Glutamatergic neuron (in vitro differentiated cells): ENCODE measurements around the gene MAPK8IP2. TPM values are rescaled to one million over a fixed set of nuclear protein-coding genes. Genes with fewer than 3 reads are reported as not detected.

ENCODE experiments used
- DNase-seq: peaks from one replicate; pipeline ENCODE4 v3.0.0; 2022
- H3K27ac Mint-ChIP-seq: one replicate; pipeline ENCODE4 v1.8.0; 2020; ENCODE audit warnings: mild to moderate bottlenecking, mixed read lengths, inconsistent platforms; ENCODE audit not compliant: unreplicated experiment
- H3K27me3 Mint-ChIP-seq: one replicate; pipeline ENCODE4 v1.8.0; 2020; ENCODE audit warnings: mild to moderate bottlenecking, moderate library complexity, mixed read lengths, inconsistent platforms; ENCODE audit not compliant: unreplicated experiment
- H3K36me3 Mint-ChIP-seq: one replicate; pipeline ENCODE4 v1.8.0; 2020; ENCODE audit warnings: mild to moderate bottlenecking, mixed read lengths, inconsistent platforms; ENCODE audit not compliant: unreplicated experiment
- H3K4me1 Mint-ChIP-seq: one replicate; pipeline ENCODE4 v1.8.0; 2020; ENCODE audit warnings: mild to moderate bottlenecking, low read depth, mixed read lengths, inconsistent platforms; ENCODE audit not compliant: unreplicated experiment
- H3K4me3 Mint-ChIP-seq: one replicate; pipeline ENCODE4 v1.8.0; 2020; ENCODE audit warnings: mild to moderate bottlenecking, mixed read lengths, inconsistent platforms; ENCODE audit not compliant: unreplicated experiment
- H3K9me3 Mint-ChIP-seq: one replicate; pipeline ENCODE4 v1.8.0; 2020; ENCODE audit warnings: mild to moderate bottlenecking, moderate library complexity, mixed read lengths, inconsistent platforms; ENCODE audit not compliant: unreplicated experiment
- total RNA-seq: library from RNA; stranded (reverse); fragmentation: NEBNext Ultra II Directional; extraction: Animal tissue kit (Norgen Biotek cat#: 25700); gene quantifications from one replicate; pipeline ENCODE4 v1.2.1, GENCODE V29; 2021; ENCODE audit not compliant: unreplicated experiment
- TF ChIP-seq, protein P1 (sequence below): fragments of 200-600 bp; sonication (generic); IDR thresholded peaks from one replicate; pipeline ENCODE4 v1.5.0; 2021; ENCODE audit not compliant: partially characterized antibody, unreplicated experiment

MAPK8IP2 gene
- total RNA-seq, 1 donor from 2014 or later = 143 TPM

DNA sequence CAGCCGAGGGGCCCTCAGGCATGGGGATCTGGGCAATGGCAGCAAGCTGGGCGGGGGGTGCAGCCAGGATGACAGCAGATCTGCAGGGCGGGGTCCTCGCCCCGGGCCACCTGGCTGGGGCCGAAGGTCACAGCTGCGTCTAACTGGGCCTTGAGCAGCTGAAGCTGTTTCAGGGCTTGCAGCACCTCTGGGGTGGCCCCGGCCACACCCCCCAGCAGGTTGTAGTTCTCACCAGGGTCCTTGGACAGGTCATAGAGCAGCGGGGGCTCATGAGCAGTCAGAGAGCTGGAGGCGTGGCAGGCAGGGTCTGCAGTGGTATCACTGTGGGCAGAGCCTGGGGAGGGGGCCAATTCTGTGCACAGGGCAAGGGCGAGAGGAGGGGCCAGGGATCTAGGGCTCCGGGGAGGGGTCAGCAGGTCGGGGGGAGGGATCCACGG, 24.6 kb downstream of the MAPK8IP2 start:
- peaks cover 16% of the 10 kb centered on the region for H3K4me1 Mint-ChIP-seq
- no peak overlapping the region for H3K4me3 Mint-ChIP-seq
- no peak overlapping the region for H3K27ac Mint-ChIP-seq
- peaks cover 2% of the 10 kb centered on the region for H3K9me3 Mint-ChIP-seq
- no peaks in the 10 kb centered on the region for H3K36me3 Mint-ChIP-seq
- DNase-seq = no peak
- H3K27me3 Mint-ChIP-seq = peaks cover 13% of the 10 kb centered on the region
- TF ChIP-seq, protein P1, sequence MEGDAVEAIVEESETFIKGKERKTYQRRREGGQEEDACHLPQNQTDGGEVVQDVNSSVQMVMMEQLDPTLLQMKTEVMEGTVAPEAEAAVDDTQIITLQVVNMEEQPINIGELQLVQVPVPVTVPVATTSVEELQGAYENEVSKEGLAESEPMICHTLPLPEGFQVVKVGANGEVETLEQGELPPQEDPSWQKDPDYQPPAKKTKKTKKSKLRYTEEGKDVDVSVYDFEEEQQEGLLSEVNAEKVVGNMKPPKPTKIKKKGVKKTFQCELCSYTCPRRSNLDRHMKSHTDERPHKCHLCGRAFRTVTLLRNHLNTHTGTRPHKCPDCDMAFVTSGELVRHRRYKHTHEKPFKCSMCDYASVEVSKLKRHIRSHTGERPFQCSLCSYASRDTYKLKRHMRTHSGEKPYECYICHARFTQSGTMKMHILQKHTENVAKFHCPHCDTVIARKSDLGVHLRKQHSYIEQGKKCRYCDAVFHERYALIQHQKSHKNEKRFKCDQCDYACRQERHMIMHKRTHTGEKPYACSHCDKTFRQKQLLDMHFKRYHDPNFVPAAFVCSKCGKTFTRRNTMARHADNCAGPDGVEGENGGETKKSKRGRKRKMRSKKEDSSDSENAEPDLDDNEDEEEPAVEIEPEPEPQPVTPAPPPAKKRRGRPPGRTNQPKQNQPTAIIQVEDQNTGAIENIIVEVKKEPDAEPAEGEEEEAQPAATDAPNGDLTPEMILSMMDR = no peak

DNA sequence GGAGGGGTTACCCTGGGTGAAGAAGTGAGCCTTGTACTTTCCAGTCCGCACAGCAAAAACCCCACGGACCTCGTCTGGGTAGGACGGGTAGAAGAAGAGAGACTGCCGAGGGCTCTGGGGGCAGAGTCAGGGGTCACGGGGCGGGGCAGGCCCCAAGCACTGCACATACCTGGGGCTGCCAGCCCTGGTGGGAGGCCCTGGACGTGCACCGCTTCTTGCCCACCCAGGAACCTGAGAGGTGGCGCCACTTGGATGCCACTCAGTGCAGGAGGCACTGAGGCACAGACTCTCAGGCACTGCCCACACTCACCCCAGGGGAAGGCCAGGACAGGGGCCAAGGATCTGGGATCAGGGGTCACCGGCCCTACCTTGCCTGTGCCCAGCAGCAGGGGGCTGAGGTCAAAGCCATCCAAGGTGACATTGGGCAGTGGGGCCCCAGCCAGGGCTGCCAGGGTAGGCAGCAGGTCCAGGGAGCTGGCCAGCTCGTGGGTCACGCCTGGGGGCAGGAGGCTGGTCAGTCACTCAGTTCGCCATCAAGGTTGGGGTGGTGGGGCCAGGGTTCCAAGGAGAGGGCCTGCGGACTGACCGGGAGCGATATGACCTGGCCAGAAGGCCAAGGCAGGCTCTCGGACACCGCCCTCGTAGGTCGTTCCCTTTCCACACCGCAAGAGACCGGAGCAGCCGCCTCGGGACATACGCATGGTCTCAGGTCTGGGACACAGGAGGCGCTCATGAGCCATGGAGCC, 25.1 kb downstream of the MAPK8IP2 start:
- no peak for DNase-seq

DNA sequence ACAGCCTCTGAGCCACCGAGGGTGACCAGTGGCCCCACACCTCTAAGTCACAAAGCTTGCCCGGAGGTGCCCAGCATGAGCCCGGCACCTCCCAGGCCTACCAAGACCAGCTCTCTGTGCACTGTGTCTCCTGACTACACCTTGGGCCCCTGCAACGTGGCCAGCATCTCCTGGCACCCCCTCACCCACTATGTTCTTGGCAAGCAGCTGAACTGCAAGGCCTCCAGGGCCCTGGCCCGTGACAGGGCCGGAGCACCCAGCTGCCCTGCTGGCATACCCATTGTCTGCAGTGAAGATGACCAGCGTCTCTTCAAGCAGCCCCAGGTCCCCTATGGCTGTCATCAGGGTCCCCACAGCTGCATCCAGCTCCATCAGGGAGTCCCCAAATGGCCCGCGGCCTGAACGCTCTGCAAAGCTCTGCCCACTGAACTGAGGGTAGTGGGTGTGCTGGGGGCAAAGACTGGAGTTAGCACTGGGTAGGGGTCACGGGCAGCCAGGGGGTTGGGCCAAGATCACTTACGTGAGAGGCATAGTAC, 25.8 kb downstream of the MAPK8IP2 start:
- Mint-ChIP-seq H3K36me3 (no peaks in the 10 kb centered on the region), H3K4me3 (peak overlapping the region; percentile 61), H3K27me3 (peaks cover 13% of the 10 kb centered on the region), H3K27ac (no peak overlapping the region), H3K9me3 (peaks cover 2% of the 10 kb centered on the region), H3K4me1 (peaks cover 18% of the 10 kb centered on the region)
- TF ChIP-seq, protein P1 = no peak
- DNase-seq = no peak

More for the DNA sequence above, 25.1 kb downstream of the MAPK8IP2 start:
- Mint-ChIP-seq H3K27ac (no peak overlapping the region), H3K4me3 (no peak overlapping the region), H3K4me1 (peaks cover 18% of the 10 kb centered on the region), H3K27me3 (peaks cover 13% of the 10 kb centered on the region), H3K9me3 (peaks cover 2% of the 10 kb centered on the region), H3K36me3 (no peaks in the 10 kb centered on the region)
- TF ChIP-seq, protein P1 = no peak

DNA sequence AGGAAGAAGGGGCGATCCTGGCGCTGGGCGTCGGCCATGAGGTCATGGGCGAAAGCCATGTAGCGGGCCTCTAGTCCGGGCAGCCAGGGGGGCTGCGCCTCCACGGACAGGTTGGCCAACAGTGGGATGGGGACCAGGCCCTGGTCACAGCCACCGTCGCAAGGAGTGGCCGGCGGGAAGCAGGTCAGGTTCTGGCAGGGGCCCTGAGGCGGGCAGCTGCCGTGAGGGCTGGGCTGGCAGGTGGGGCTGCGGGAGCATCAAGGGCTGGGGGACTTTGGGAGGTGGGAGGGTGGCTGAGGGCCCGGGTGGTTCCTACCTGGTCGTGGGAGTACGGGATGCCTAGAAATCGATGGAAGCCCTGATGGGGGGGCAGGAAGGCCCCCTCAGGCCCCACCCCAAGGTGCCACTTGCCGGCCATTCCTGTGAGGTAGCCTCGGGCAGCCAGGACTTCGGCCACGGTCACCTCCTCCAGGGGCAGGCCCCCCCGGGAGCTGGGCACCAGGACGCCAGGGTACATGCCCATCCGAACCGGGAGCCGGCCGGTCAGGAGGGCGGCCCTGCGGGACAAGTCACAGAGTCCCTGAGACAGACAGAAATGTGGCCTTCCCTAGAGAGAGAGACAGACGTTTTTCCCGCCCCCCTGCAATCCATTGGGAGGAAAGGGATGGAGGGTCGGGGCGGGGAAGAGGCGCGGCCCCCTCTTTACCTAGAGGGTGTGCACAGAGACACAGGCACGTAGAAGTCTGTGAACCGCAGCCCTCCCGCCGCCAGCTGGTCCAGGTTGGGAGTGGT, 26.5 kb downstream of the MAPK8IP2 start:
- H3K4me1 Mint-ChIP-seq = peaks cover 24% of the 10 kb centered on the region
- H3K4me3 Mint-ChIP-seq = peak overlapping the region; percentile 78
- peak; percentile 59 for DNase-seq

More for the DNA sequence above, 26.5 kb downstream of the MAPK8IP2 start:
- Mint-ChIP-seq H3K27me3 (peaks cover 10% of the 10 kb centered on the region), H3K9me3 (peaks cover 1% of the 10 kb centered on the region), H3K27ac (no peak overlapping the region), H3K36me3 (no peaks in the 10 kb centered on the region)
- TF ChIP-seq, protein P1 = no peak
